ENCODE data around the gene UPK3A. TPM values are rescaled to one million over a fixed set of nuclear protein-coding genes. Genes with fewer than 3 reads are reported as not detected.

Gene UPK3A
- not detected in 2 replicates for total RNA-seq (2013; cell fraction: nucleolus; rRNA removed)
- total RNA-seq (2014; rRNA removed): not detected in 2 replicates
- not detected in 2 replicates for total RNA-seq (2014; rRNA removed; fragmentation: Illumina TruSeq; extraction: Trizol)
- not detected in 2 replicates for total RNA-seq (2021)
- not detected for polyA plus RNA-seq (2011; ENCODE audit: low read depth)
- polyA plus RNA-seq (2011; rRNA removed): not detected in 2 replicates
- not detected in 2 replicates for polyA plus RNA-seq (2011; cell fraction: cytosol; rRNA removed)
- not detected in 2 replicates for polyA plus RNA-seq (2011; cell fraction: nucleus; rRNA removed)
- polyA plus RNA-seq (2012): 0.18 TPM in 1 of 2 replicates, not detected in the other
- not detected in 2 replicates for polyA plus RNA-seq (2014; fragmentation: Illumina TruSeq; extraction: Trizol)
- not detected for polyA plus RNA-seq (2014; fragmentation: Nextera tagmentation; extraction: Ambion mirVana)
- polyA plus RNA-seq (2014; rRNA removed): not detected in 2 replicates
- polyA plus RNA-seq (2016; fragmentation: Nextera tagmentation; extraction: Ambion mirVana): not detected
- polyA minus RNA-seq (2011; rRNA and poly(A)+ RNA removed): not detected in 2 replicates
- not detected in 2 replicates for polyA minus RNA-seq (2011; cell fraction: cytosol; rRNA and poly(A)+ RNA removed)
- not detected in 2 replicates for polyA minus RNA-seq (2011; cell fraction: nucleus; rRNA and poly(A)+ RNA removed)
- Bru-seq, nascent RNA: percentile 7 among the genes with signal in this experiment
- not detected for BruChase-seq, experiment 1, labeled RNA remaining after a 6-hour chase
- not detected for BruChase-seq, experiment 2, labeled RNA remaining after a 2-hour chase
- long read RNA-seq, experiment 1: 0 reads
- long read RNA-seq, experiment 2: 0 reads

- TF ChIP-seq STAT1 (conservative IDR thresholded peaks at IDR 0.05) (no peak), TAF1 (IDR thresholded peaks at IDR 0.05; ENCODE audit: borderline replicate concordance, low read depth, low read length) (no peak), BHLHE40 (IDR thresholded peaks at IDR 0.05; ENCODE audit: borderline replicate concordance in 1 of 2, low read depth in 2 of 2, low read length in 1 of 2) (peak; percentile 35 to 86; a peak in 2 of 4 replicates), POU2F2 (IDR thresholded peaks at IDR 0.05; ENCODE audit: borderline replicate concordance, low read depth, low read length) (peak; percentile 84; the same call in 2 of the 3 replicates)
- ChIA-PET POLR2A (no interaction called here), CTCF (no interaction called here), SMC1A (ENCODE audit: uncharacterized antibody, unreplicated experiment) (no interaction called here), RAD21 (ENCODE audit: unreplicated experiment) (no interaction called here)
- no TSS peak for BruUV-seq (replicated peaks)
- no peak for FAIRE-seq
- H3K36me3 ChIP-seq (ENCODE audit: control insufficient read depth in 2 of 2, insufficient read depth in 2 of 2, low read length in 1 of 2): no peaks in the 10 kb centered on the region
- H4K20me1 ChIP-seq (ENCODE audit: control insufficient read depth, insufficient read depth): no peaks in the 10 kb centered on the region
- peak; percentile 83 for ATAC-seq
- 6% methylated on average over 44 of the region's 46 CpGs for WGBS (ENCODE audit: insufficient coverage, insufficient replicate concordance, low lambda C conversion rate, missing lambda C conversion rate)
- intact Hi-C loops (cut with micrococcal nuclease; ENCODE audit: unreplicated experiment): loop anchor here (5.0 kb wide), 1 partner anchor 33 kb away; no protein-coding TSS in a partner anchor
- H3K9ac ChIP-seq (ENCODE audit: control insufficient read depth, insufficient read depth, low read length): no peak within 1 kb of the TSS; the same call in 1 of the 2 replicates
- no peaks in the 10 kb centered on the region for H3K9me3 ChIP-seq (replicated peaks; ENCODE audit: control insufficient read depth, insufficient read depth, low read length)
- in situ Hi-C loops (cut with MboI): no loop called here
- H3K4me3 ChIP-seq: peak within 1 kb of the TSS; percentile 53
- peaks cover 14% of the 10 kb centered on the region for H3K4me1 ChIP-seq (ENCODE audit: control insufficient read depth, insufficient read depth, low read length)
- no peak within 1 kb of the TSS for H3K27ac ChIP-seq (ENCODE audit: control insufficient read depth, insufficient read depth)
- no peaks in the 10 kb centered on the region for H3K79me2 ChIP-seq (ENCODE audit: control insufficient read depth, insufficient read depth, low read length)
- H3K4me2 ChIP-seq (ENCODE audit: control insufficient read depth, insufficient read depth): peak within 1 kb of the TSS; percentile 94
- H3K27me3 ChIP-seq (replicated peaks in 1 of 2; ENCODE audit: control insufficient read depth in 2 of 2, insufficient read depth in 2 of 2, low read length in 1 of 2): no peaks in the 10 kb centered on the region; a peak in 1 of 4 replicates
- peak within 1 kb of the TSS; percentile 58 for H2AFZ ChIP-seq (ENCODE audit: control insufficient read depth, low read depth, low read length)
- no peak for DNase-seq (ENCODE audit: low read depth, low spot score)
These were observed at the start of gene UPK3A for GRCh38 chr22:45284705-45285262. UPK3A (plus strand) TSS chr22:45284949; CDS start chr22:45285014, 65 bp downstream.
